ENCODE measurements around the gene G6PC2.
A peak's percentile ranks its signal among the peaks of the same experiment; 100 is the strongest.
"Not testable (repeated sequence)": the region's sequence is repeated elsewhere in the genome, so short reads cannot be mapped to it uniquely, and the experiment has no call there.

Gene G6PC2, protein sequence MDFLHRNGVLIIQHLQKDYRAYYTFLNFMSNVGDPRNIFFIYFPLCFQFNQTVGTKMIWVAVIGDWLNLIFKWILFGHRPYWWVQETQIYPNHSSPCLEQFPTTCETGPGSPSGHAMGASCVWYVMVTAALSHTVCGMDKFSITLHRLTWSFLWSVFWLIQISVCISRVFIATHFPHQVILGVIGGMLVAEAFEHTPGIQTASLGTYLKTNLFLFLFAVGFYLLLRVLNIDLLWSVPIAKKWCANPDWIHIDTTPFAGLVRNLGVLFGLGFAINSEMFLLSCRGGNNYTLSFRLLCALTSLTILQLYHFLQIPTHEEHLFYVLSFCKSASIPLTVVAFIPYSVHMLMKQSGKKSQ

DNA sequence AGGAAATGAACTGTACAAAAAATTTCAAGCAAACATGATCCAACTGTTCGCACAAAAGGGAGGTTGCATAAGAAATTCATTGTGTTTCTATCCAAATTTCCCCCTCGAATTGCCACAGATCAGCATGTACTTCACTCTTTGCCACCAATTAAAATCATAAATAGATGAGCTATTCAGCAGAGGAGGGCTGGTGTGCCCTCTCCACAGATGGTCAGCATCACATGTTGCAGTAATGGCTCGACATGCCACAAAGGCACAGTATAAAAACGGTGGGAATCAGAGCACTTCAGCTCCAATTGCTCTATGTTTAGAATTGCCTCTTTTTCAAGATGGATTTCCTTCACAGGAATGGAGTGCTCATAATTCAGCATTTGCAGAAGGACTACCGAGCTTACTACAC is at the start of gene G6PC2:
TSS of gene G6PC2 (plus strand) at position 289 of the 400 bp plus-strand sequence. CDS start at position 330, 41 bp downstream.
- peak in 4 of 58 donors; percentile 1 to 38 (median 2) for DNase-seq

DNA sequence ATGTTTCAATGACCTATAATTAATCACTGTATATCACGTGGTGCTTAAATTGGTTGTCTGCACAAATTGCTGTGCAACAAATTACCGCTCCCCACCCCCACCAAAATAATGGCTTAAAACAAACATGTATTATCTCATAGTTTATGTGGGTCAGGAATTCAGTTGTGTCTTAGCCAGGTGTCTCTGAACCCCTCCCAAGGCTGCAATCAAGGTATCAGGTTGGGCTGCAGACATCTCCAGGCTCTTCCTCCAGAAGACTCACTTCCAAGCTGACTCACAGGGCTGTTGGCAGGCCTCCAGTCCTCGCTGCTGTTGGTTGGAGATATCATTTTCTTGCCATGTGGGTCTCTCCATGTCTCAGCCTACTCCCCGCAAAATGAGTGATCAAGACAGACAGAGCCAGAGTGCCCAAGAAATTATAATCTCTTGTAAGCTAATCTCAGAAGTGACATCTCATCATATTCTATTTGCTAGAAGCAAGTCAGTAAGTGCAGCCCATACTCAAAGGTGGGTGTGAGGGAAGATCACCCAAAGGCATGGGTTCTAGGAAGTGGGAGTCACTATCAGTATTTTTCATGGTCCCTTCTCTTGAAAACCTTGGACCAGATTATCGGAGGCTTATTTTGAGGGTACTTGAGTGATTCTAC is 49.3 kb upstream of the G6PC2 start:
- peak in 24 of 58 donors; percentile 1 to 35 (median 11) for DNase-seq

DNA sequence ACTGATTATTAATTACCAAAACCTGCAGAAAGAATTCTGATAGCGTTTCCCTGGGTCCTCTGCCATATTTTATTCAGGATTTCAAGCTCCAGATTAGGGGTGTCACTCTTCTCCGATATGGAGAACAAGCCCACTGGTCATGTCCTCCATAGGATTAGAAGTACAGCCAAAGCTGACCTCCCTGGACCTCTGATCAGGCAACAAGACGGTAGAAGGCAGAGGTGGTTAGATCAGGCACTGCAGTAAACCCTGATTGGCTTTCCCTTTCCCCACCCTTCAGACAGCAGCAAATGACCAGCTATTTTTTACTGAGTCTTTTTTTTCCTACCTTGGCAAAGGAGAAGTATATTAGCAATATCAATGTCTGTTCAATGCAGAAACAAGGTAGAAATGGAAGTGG is 48.6 kb upstream of the G6PC2 start:
- no peak for DNase-seq

DNA sequence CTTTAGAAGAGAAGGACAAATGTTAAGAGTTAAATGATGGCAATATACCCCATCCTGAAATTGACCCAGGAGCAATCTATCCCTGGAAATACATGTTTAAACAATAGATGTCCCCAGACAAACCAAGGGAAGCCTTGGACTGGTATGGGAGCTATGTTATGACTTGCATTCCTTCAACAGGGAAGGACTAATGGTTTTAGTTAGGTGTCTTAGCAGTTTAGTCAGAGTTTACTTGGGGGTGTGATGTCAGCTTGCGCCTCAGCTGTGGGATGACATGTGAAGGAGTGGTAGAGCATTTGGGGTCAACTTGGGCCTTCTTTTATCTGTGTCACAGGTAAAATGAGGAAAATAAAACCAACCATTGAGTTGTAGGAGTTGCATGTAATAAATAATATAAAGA is 47.6 kb upstream of the G6PC2 start:
- no peak for DNase-seq

DNA sequence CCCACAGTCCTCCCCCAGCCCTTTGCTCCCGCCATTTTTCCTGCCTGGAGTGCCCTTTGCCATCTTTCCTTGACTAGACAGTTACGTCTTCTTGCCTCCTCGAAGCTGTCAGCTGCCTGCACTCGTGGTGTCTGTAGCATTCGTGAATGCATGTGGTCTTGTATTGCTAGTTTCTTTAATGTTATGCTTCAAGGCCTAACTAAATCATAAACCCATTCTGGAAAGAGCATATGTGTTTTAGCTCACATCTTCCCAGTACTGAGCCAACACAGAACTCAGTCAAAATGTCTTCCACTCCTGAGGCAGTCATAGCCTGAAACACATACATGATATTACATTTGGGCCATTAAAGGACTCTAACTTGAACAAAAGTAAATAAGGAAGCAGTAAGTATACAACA is 46.4 kb upstream of the G6PC2 start:
- no peak for DNase-seq

DNA sequence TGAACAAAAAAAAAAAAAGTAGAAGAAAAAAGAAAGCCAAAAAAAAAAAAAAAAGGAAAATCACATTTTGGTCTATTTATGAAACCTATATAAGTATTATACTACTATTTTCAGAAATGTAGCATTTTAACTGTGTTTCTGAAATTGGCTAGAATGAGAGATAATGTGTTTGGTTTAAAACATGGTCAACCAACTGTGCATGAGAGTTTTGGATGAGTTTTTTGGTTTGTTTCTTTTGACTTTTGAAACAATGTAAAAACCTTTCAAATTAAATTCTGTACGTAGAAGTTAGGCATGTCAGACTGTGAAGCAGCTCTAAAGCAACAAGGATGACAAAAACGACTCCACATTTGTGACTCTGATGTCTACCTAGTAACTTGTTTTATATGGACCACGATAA is 45.5 kb upstream of the G6PC2 start:
- no peak for DNase-seq

DNA sequence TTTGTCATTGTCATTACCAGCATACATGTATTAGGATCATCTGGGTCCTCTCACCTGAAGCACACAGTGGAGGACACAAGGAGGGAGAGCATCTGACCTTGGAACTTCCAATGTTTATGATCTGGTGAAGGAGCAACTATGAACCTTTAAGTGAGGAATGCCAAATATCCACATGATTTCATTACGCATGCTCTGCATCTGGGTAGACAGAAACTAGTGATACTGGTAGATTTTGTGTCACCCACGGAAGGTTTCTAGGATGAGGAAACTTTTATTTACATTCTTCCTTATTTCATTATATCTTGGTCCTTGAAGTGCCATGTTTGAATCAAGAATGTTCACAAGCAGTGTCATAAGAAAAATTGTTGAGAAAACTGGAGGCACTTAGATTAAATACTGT is 42.9 kb upstream of the G6PC2 start:
- no peak for DNase-seq

DNA sequence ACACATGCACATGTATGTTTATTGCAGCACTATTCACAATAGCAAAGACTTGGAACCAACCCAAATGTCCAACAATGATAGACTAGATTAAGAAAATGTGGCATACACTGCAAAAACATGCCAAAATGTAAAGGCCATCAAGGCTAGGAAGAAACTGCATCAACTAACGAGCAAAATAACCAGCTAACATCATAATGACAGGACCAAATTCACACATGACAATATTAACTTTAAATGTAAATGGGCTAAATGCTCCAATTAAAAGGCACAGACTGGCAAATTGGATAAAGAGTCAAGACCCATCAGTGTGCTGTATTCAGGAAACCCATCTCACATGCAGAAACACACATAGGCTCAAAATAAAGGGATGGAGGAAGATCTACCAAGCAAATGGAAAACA is 33.9 kb upstream of the G6PC2 start:
- not testable (repeated sequence) for DNase-seq

DNA sequence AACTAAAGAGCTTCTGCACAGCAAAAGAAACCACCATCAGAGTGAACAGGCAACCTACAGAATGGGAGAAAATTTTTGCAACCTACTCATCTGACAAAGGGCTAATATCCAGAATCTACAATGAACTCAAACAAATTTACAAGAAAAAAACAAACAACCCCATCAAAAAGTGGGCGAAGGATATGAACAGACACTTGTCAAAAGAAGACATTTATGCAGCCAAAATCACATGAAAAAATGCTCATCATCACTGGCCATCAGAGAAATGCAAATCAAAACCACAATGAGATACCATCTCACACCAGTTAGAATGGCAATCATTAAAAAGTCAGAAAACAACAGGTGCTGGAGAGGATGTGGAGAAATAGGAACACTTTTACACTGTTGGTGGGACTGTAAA is 30.7 kb upstream of the G6PC2 start:
- not testable (repeated sequence) for DNase-seq

DNA sequence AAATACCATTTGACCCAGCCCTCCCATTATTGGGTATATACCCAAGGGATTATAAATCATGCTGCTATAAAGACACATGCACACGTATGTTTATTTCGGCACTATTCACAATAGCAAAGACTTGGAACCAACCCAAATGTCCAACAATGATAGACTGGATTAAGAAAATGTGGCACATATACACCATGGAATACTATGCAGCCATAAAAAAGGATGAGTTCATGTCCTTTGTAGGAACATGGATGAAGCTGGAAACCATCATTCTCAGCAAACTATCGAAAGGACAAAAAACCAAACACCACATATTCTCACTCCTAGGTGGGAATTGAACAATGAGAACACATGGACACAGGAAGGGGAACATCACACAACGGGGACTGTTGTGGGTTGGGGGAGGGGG is 30.3 kb upstream of the G6PC2 start:
- DNase-seq: not testable (repeated sequence)

DNA sequence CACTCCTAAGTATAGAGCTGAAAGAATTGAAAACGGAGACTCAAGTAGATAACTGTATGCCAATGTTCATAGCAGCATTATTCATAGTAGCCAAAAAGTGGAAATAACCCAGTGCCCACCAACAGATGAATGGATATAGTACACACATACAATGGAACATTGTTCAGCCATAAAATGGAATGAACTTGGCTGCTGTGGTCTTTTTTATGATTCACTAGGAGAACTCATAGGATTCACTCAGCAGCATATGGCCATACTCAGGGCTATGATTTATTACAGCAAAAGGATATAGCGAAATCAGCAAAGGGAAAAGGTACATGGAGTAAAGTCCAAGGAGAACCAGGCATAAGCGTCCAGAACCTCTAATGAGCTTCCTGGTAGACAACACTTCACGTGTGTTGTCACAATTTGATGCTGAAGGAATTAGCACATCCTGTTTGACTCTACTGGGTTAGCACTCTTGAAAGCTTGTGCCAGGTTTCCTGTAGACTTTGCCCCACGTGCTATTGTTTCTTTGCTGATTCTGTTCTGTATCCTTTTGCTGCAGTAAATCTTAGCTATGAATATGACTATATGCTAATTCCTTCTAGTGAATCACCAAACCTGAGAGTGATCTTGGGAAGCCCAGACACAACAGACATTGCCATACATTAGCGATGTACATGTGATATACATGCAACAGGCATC is 26.6 kb upstream of the G6PC2 start:
- no peak for DNase-seq

DNA sequence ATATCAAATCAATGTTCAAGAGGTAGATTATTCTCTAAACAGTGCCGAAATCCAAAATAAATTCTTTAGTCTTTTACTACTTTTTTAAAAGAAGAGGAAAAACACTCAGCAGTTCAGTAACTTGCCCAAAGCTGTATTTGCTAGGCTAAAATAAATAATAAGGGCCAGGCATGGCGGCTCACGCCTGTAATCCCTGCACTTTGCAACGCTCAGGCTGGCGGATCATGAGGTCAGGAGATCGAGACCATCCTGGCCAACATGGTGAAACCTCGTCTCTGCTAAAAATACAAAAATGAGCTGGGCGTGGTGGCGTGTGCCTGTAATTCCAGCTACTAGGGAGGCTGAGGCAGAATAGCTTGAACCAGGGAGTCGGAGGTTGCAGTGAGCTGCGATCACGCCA is 18.9 kb upstream of the G6PC2 start:
- not testable (repeated sequence) for DNase-seq

DNA sequence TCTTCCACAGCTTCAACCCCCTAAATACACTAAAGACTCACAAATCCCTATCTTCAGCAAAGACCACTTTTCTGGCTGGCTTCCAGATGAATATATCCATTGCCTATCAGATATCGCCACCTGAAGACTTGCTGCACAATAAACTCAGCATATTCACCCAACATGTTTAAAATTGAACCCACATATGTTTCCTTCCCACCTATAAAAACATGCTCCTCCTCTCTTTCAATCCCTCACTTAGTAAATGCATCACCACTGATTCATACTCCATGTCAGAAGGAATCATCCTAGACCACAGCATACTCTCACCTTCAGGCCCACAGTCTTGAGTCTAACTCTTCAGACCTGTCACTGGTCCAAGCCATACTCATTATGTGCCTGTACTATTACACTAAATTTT is 16.1 kb upstream of the G6PC2 start:
- no peak for DNase-seq

DNA sequence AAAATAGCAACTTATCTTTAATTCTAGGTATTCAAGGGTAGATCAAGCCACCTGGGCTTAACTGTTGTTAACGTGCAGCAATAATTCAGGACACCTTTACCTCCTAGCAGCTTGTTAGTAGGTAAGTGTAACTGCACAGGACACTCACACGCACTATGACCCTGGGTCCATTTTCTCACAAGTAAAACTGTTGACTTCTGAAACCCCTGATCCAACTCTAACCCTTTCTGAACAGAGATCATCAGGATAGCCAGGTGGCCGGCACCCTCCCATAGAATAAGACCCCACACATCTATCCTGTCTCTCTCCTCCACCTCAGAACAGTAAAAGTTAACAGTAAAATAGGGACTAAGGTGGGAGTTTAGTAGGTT is 11.5 kb upstream of the G6PC2 start:
- DNase-seq: no peak

DNA sequence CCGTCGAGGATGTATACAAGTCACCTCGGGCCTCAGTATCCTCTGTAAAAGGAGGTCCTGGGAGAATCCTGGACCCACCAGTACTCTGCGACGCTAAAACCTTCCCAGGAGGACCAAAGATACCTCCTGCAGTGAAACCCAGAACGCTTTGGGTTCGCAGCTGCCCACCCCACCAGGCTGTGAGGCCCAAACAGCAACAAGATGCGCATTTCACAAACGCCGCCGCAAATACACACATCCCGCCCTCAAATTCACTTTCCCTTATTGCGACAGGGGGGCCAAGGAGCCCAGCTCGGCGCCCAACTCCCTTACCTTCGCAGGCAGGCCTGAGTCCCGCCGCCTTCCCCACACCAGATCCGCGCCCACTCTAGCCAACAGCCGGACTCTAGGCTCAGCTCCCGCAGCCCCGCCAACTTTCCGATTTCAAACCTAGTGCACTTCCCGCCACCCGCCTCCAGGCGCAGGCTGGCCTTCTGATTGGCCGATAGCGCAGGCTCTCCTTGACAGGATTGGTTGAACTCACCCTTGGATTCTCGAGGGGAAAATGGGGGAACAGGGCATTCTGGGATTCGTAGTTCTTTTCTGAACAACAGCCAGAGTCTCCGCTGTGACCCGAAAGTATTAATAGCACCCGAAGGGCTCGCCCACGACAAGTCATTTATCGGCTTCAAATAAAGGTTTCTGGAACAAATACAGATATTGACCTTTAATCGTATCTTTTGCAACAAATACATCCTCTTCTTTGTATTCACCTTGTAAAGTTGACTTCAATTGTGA is 10.9 kb upstream of the G6PC2 start, which contains the start of gene SPC25:
TSS of gene SPC25 (minus strand) at position 425 of the 777 bp plus-strand sequence. CDS start 911 bp downstream, outside the sequence.
- peak in 57 of 58 donors; percentile 12 to 88 (median 73) for DNase-seq

DNA sequence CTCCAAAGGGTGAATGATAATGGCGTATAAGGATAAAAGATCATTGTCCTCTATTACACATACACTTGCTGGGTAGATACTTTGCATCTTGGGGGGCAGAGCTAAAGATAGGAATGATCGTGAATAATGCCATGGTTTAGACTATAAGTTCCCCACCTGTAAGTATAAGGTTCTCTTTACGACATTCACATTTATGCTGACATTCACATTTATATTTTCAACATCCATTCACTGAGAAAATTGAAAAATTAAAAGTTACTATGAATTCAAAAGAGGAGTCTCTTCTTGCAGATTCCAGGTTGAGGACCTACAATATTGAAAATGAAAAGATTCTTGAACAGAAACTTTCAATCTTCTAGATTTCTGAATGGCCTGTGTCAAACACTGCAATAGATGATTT is 8.8 kb upstream of the G6PC2 start:
- no peak for DNase-seq

DNA sequence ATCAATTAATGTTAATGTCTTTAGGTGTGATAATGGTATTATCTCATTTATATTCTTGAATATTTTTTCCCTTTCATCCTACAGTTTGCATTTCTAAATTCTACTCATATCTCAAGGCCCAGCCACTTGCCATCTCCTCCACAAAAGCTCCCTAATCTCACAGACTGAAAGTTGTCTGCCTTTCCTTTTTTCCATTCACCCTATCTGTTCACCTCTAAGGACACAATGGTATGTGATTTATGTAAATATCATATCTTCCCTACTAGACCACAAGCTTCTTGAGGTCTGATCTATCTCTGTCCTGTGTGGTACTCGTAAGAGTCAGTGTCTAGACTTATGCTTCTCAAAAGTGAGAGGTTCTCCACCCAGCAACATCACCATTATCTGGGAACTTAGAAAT is 7.0 kb upstream of the G6PC2 start:
- DNase-seq: no peak

DNA sequence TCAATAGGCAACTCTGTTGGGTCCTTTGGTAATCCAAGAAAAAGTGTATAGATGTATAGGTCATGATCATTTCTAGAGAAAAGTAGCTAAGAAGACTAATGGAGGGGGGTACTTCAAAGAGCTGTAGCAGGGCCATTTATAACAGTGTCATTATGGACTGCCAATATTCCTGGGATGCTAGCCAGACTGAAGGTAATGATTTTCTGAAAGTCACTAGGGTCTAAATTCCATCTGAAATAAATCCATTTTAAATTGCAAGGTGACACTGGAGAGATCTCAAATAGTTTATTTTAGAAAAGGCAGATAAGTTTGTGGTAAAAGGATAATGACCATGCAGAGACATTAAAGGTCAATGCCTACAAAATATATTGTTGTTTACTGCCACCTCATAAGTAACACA is 6.4 kb upstream of the G6PC2 start:
- no peak for DNase-seq

DNA sequence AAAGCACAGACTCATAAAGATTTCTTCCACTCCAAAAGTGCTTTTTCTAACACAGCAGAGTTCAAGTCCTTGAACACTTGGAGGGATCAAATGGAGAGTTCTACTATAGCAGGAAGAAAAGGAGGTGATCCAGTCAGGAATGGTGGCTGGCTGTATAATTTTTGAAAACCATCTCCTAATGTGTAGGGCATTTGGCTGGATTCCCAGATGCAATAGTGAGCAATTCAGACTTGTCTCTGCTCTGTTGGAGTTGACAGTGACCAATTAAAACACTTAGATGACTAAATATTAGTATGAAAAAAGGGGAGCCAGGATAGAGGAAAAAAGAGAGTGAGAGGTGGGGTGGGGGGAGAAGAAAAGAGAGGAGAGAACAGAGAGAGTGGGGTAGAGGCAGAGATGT is 5.3 kb upstream of the G6PC2 start:
- DNase-seq: no peak

DNA sequence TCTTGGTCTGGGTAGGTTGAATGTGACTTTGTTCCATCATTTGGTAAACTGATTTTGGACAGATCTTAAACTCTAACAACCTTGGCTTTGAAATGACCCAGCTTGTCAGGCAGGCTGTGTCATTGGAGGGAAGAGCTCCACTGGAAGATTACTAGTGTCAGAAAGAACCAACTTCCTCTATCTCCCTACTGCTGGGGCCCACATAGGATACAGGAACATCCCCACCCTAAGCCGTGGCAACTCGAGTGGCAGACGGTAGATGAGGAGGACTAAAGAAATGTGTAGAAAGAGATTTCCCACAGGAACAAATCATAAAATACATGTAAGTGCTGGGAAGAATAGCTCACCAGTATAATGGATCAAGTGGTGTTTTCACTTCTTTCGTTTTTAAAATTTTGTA is 4.3 kb upstream of the G6PC2 start:
- DNase-seq: no peak

DNA sequence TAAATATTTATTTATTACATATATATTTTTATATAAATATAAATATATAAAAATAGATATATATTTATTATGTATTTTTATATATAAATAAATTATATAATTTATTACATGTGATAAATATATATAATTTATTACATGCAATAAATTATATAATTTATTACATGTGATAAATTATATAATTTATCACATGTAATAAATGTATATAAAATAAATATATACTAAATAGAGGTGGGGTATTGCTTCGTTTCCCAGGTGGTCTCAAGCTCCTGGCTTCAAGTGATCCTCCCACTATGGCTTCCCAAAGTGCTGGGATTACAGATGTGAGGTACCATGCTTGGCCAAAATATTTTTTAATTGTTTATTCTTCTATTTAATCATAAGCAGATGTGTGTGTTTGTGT is 3.6 kb upstream of the G6PC2 start:
- no peak for DNase-seq

DNA sequence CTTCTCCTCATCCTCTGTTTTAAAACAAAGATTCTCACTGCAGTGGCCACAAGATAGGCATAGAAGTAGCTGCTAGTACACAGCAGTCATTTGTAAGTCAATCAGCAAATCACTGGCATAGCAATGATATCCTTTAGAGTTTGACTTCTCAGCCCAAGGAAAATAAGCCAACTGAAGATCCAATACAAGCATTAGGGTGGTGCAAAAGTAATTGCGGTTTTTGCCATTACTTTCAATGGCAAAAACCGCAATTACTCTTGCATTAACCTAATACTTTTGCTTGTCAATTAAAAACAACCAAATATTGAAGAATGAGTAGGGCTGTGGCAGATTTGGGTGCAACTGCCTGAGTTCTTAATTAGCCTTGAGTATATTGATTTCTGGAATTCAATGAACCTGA is 2.8 kb downstream of the G6PC2 start:
- DNase-seq: no peak

Data from anterior cingulate cortex (tissue), 58 donors.